SK-N-SH treated with all-trans-retinoic acid at 6 μM for 48 hours (cell line): ENCODE results near the gene SSBP2.
"Not testable (repeated sequence)": the region's sequence is repeated elsewhere in the genome, so short reads cannot be mapped to it uniquely, and the experiment has no call there.

Source experiments
- ATAC-seq: fragments of 200-7000 bp; cut with Tn5 transposase; 3 replicates; pipeline ENCODE4 v1.9.1; 2020; ENCODE audit warnings: mild to moderate bottlenecking, moderate library complexity
- ARNTL ChIP-seq: fragments of 450-650 bp; formaldehyde crosslinking; IDR thresholded peaks from 2 replicates; pipeline ENCODE4 v1.5.0; 2020; ENCODE audit warnings: low read depth, mild to moderate bottlenecking, moderate library complexity, borderline replicate concordance
- BACH2 ChIP-seq: fragments of 250-450 bp; sonication (Bioruptor Pico); IDR thresholded peaks from 2 replicates; pipeline ENCODE4 v1.9.0; 2021; ENCODE audit warnings: mild to moderate bottlenecking, borderline replicate concordance
- CSDC2 ChIP-seq: fragments of 250-450 bp; sonication (Bioruptor Pico); IDR thresholded peaks from 2 replicates; pipeline ENCODE4 v1.5.0; 2020; ENCODE audit warnings: mild to moderate bottlenecking, moderate library complexity
- CSRNP3 ChIP-seq: fragments of 250-450 bp; sonication (Bioruptor Pico); IDR thresholded peaks from 2 replicates; pipeline ENCODE4 v1.5.1; 2021; ENCODE audit warnings: mild to moderate bottlenecking, moderate library complexity
- ESRRG ChIP-seq: fragments of 250-450 bp; sonication (Bioruptor Pico); IDR thresholded peaks from 2 replicates; pipeline ENCODE4 v1.6.1; 2021; ENCODE audit warnings: mild to moderate bottlenecking
- GLIS3 ChIP-seq: fragments of 250-450 bp; sonication (Bioruptor Pico); IDR thresholded peaks from 2 replicates; pipeline ENCODE4 v1.5.0; 2020; ENCODE audit warnings: mild to moderate bottlenecking, moderate library complexity
- ISL1 ChIP-seq: fragments of 250-450 bp; sonication (Bioruptor Pico); IDR thresholded peaks from 2 replicates; pipeline ENCODE4 v2.1.2; 2022; ENCODE audit warnings: mild to moderate bottlenecking, moderate library complexity
- POU6F1 ChIP-seq: fragments of 250-450 bp; sonication (Bioruptor Pico); IDR thresholded peaks from 2 replicates; pipeline ENCODE4 v1.8.0; 2021; ENCODE audit warnings: low read depth, mild to moderate bottlenecking, moderate library complexity, borderline replicate concordance
- PPARA ChIP-seq: fragments of 250-450 bp; sonication (Bioruptor Pico); IDR thresholded peaks from 2 replicates; pipeline ENCODE4 v1.5.0; 2020; ENCODE audit warnings: mild to moderate bottlenecking, borderline replicate concordance
- RARB ChIP-seq: fragments of 250-450 bp; sonication (Bioruptor Pico); IDR thresholded peaks from 2 replicates; pipeline ENCODE4 v1.8.0; 2021; ENCODE audit warnings: mild to moderate bottlenecking, moderate library complexity
- SNAI2 ChIP-seq: fragments of 250-450 bp; sonication (Bioruptor Pico); IDR thresholded peaks from 2 replicates; pipeline ENCODE4 v1.5.0; 2020; ENCODE audit warnings: mild to moderate bottlenecking, moderate library complexity
- TCF4 ChIP-seq: fragments of 250-450 bp; sonication (Bioruptor Pico); IDR thresholded peaks from 2 replicates; pipeline ENCODE4 v1.8.0; 2021; ENCODE audit warnings: mild to moderate bottlenecking, moderate library complexity, borderline replicate concordance
- TSHZ2 ChIP-seq: fragments of 250-450 bp; sonication (Bioruptor Pico); IDR thresholded peaks from 2 replicates; pipeline ENCODE4 v1.5.0; 2020; ENCODE audit warnings: mild to moderate bottlenecking, moderate library complexity
- ZC3H10 ChIP-seq: fragments of 250-450 bp; sonication (Bioruptor Pico); IDR thresholded peaks from 2 replicates; pipeline ENCODE4 v1.5.1; 2021; ENCODE audit warnings: mild to moderate bottlenecking, moderate library complexity
- ZFP30 ChIP-seq: fragments of 450-650 bp; formaldehyde crosslinking; IDR thresholded peaks from 2 replicates; pipeline ENCODE4 v1.5.0; 2022; ENCODE audit warnings: mild to moderate bottlenecking, moderate library complexity
- ZNF565 ChIP-seq: fragments of 450-650 bp; formaldehyde crosslinking; conservative IDR thresholded peaks from 2 replicates; pipeline ENCODE4 v1.5.0; 2020; ENCODE audit warnings: low read depth, mild to moderate bottlenecking, moderate library complexity
- ZNF70 ChIP-seq: fragments of 450-650 bp; formaldehyde crosslinking; IDR thresholded peaks from 2 replicates; pipeline ENCODE4 v1.5.0; 2020; ENCODE audit warnings: mild to moderate bottlenecking, moderate library complexity
- TF ChIP-seq, protein P1 (sequence below): fragments of 250-450 bp; sonication (Bioruptor Pico); IDR thresholded peaks from 2 replicates; pipeline ENCODE4 v1.5.1; 2020; ENCODE audit warnings: low read depth, mild to moderate bottlenecking, moderate library complexity

The SSBP2 gene

DNA sequence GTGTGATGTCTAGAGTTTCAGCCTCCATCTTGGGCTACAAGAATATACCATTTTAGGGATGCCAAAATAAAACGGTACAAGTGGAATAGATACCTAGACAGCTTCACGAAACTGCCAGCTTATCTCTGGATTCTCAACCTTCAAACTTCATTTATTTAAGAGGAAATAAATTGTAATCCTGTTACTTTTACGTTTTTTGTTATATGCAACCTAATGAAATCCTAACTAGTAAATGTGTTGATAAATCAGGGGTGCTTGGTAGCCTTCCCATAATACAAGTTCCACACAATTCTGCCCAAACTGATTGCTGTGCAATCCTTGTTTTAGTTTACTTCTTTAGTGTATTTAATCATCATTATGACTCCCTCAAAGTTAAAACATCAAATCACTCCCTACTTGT is 75.5 kb downstream of the SSBP2 start:
- no peak for ATAC-seq
- TF ChIP-seq ZNF565 (CRISPR knock-in tag) = no peak
- no peak for TF ChIP-seq ARNTL (CRISPR knock-in tag)
- no peak for TF ChIP-seq SNAI2
- TF ChIP-seq TSHZ2 (CRISPR knock-in tag) = no peak
- no peak for TF ChIP-seq BACH2 (CRISPR knock-in tag)
- no peak for TF ChIP-seq POU6F1 (CRISPR knock-in tag)
- TF ChIP-seq CSDC2 = no peak
- no peak for TF ChIP-seq ZC3H10 (CRISPR knock-in tag)
- TF ChIP-seq TCF4 (CRISPR knock-in tag) = no peak
- TF ChIP-seq CSRNP3 (CRISPR knock-in tag) = no peak
- no peak for TF ChIP-seq ISL1

DNA sequence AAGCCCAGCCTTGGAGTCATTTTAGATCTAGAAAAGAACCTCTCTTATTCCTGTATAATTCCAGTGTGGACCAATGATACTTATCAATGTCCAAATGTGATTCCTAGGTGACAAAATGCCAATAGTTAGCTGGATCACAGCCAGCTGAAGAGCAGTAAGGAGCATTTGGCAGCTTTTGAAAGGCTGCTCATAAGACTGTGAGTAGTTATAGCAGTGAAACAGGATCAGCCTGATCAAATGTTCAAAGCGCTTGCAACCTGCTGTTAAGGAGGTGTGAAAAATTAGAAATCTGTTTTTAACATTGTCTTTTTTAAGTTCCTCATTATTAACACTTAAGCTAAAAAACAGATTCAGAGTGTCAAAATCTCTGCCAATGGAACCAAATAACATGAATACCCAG is 85.1 kb downstream of the SSBP2 start:
- no peak for TF ChIP-seq BACH2 (CRISPR knock-in tag)
- no peak for TF ChIP-seq ZNF70 (CRISPR knock-in tag)
- no peak for TF ChIP-seq ARNTL (CRISPR knock-in tag)
- TF ChIP-seq PPARA (CRISPR knock-in tag) = no peak
- no peak for TF ChIP-seq CSRNP3 (CRISPR knock-in tag)
- ATAC-seq = no peak

- not testable (repeated sequence) for ATAC-seq
Measured at GRCh38 chr5:81660624-81661023, 90.3 kb downstream of the SSBP2 start.

DNA sequence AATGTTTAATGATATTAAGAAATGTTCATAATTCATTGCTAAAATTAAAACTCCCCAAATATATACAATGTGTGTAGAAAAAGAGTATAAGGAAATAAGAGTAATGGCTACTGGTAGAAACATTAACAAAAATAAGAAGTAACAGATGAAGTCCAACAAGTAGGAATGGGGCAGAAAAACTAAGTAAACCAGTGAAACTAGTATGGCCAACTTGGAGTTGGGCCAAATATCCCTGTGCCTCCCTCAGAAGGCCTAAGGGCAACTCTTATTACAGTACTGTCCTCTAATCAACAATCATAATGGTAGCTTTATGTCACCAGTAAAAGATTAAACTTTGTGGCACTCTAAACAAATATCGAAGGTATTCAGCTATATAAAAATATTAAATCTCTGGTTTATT is 93.5 kb downstream of the SSBP2 start:
- ATAC-seq = no peak
- TF ChIP-seq RARB (CRISPR knock-in tag) (no peak), GLIS3 (CRISPR knock-in tag) (no peak), ZNF70 (CRISPR knock-in tag) (no peak), SNAI2 (no peak), ZNF565 (CRISPR knock-in tag) (no peak), ESRRG (CRISPR knock-in tag) (no peak), PPARA (CRISPR knock-in tag) (no peak), BACH2 (CRISPR knock-in tag) (no peak), ZFP30 (CRISPR knock-in tag) (no peak), TCF4 (CRISPR knock-in tag) (no peak), ARNTL (CRISPR knock-in tag) (no peak)
- TF ChIP-seq, protein P1, sequence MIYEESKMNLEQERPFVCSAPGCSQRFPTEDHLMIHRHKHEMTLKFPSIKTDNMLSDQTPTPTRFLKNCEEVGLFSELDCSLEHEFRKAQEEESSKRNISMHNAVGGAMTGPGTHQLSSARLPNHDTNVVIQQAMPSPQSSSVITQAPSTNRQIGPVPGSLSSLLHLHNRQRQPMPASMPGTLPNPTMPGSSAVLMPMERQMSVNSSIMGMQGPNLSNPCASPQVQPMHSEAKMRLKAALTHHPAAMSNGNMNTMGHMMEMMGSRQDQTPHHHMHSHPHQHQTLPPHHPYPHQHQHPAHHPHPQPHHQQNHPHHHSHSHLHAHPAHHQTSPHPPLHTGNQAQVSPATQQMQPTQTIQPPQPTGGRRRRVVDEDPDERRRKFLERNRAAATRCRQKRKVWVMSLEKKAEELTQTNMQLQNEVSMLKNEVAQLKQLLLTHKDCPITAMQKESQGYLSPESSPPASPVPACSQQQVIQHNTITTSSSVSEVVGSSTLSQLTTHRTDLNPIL = no peak
